NT2/D1 (cell line): ENCODE results near the gene P3H1.
A peak's percentile ranks its signal among the peaks of the same experiment; 100 is the strongest.

Experiments used
- DNase-seq: peaks from one replicate; pipeline ENCODE4 v3.0.0-alpha.2; 2011; ENCODE audit warnings: low read depth, low spot score
- H3K27me3 ChIP-seq: 2 replicates; pipeline ENCODE4 v1.6.0; 2011; ENCODE audit warnings: mild to moderate bottlenecking; ENCODE audit not compliant: insufficient read length, insufficient read depth
- H3K36me3 ChIP-seq: 2 replicates; pipeline ENCODE4 v1.6.1; 2011; ENCODE audit warnings: mild to moderate bottlenecking, low read length, mixed read lengths; ENCODE audit not compliant: insufficient read depth, insufficient read length
- H3K4me1 ChIP-seq: 2 replicates; pipeline ENCODE4 v1.5.1; 2011; ENCODE audit not compliant: insufficient read depth, insufficient read length
- H3K4me3 ChIP-seq: 2 replicates; pipeline ENCODE4 v1.5.1; 2011; ENCODE audit warnings: low read depth; ENCODE audit not compliant: insufficient read length
- H3K9ac ChIP-seq: 2 replicates; pipeline ENCODE4 v1.6.0; 2011; ENCODE audit warnings: low read depth; ENCODE audit not compliant: insufficient read length
- H3K9me3 ChIP-seq: 2 replicates; pipeline ENCODE4 v1.5.1; 2011; ENCODE audit warnings: mild to moderate bottlenecking, low read length; ENCODE audit not compliant: insufficient read depth
- SUZ12 ChIP-seq: IDR thresholded peaks from 2 replicates; pipeline ENCODE4 v1.6.1; 2011; ENCODE audit not compliant: insufficient read length, insufficient read depth; ENCODE audit errors: extremely low read depth
- YY1 ChIP-seq: IDR thresholded peaks from 2 replicates; pipeline ENCODE4 v1.6.1; 2011; ENCODE audit not compliant: insufficient read length, insufficient read depth
- ZNF274 ChIP-seq: IDR thresholded peaks from 2 replicates; pipeline ENCODE4 v1.6.1; 2011; ENCODE audit warnings: mild to moderate bottlenecking, low read depth, low read length

Gene P3H1

GRCh38 chr1:42750041-42750440, 16.8 kb downstream of the P3H1 start:
- Histone ChIP-seq H3K4me3 (no peak overlapping the region), H3K27me3 (no peaks in the 10 kb centered on the region), H3K4me1 (peaks cover 4% of the 10 kb centered on the region), H3K9me3 (peaks cover 15% of the 10 kb centered on the region; the same call in 1 of the 2 replicates), H3K36me3 (peaks cover 89% of the 10 kb centered on the region), H3K9ac (no peak overlapping the region)
- no peak for TF ChIP-seq YY1
- TF ChIP-seq ZNF274: no peak
- no peak for TF ChIP-seq SUZ12
- DNase-seq: no peak

GRCh38 chr1:42748461-42749410, 18.1 kb downstream of the P3H1 start:
- DNase-seq: no peak
- Histone ChIP-seq H3K36me3 (peaks cover 79% of the 10 kb centered on the region), H3K27me3 (no peaks in the 10 kb centered on the region), H3K4me3 (no peak overlapping the region), H3K4me1 (peaks cover 7% of the 10 kb centered on the region), H3K9ac (no peak overlapping the region), H3K9me3 (peaks cover 15% of the 10 kb centered on the region; the same call in 1 of the 2 replicates)
- no peak for TF ChIP-seq YY1
- no peak for TF ChIP-seq SUZ12
- no peak for TF ChIP-seq ZNF274

GRCh38 chr1:42748021-42748420, 18.8 kb downstream of the P3H1 start:
- H3K9ac ChIP-seq: no peak overlapping the region
- H3K9me3 ChIP-seq: peaks cover 15% of the 10 kb centered on the region; the same call in 1 of the 2 replicates
- H3K27me3 ChIP-seq: no peaks in the 10 kb centered on the region
- H3K36me3 ChIP-seq: peaks cover 72% of the 10 kb centered on the region
- TF ChIP-seq SUZ12 (no peak), YY1 (no peak), ZNF274 (no peak)
- no peak overlapping the region for H3K4me3 ChIP-seq
- DNase-seq: no peak
- peaks cover 13% of the 10 kb centered on the region for H3K4me1 ChIP-seq

GRCh38 chr1:42747125-42747524, 19.7 kb downstream of the P3H1 start:
- peak; percentile 46 for DNase-seq
- Histone ChIP-seq H3K9me3 (peaks cover 10% of the 10 kb centered on the region; the same call in 1 of the 2 replicates), H3K27me3 (no peaks in the 10 kb centered on the region), H3K4me1 (peaks cover 13% of the 10 kb centered on the region), H3K4me3 (no peak overlapping the region), H3K9ac (no peak overlapping the region), H3K36me3 (peaks cover 63% of the 10 kb centered on the region)
- TF ChIP-seq ZNF274: no peak
- no peak for TF ChIP-seq SUZ12
- TF ChIP-seq YY1: no peak

- no peak for TF ChIP-seq YY1
- TF ChIP-seq ZNF274: no peak
- no peak for TF ChIP-seq SUZ12
- Histone ChIP-seq H3K36me3 (peaks cover 57% of the 10 kb centered on the region), H3K9me3 (peaks cover 5% of the 10 kb centered on the region; the same call in 1 of the 2 replicates), H3K9ac (no peak overlapping the region), H3K4me3 (no peak overlapping the region), H3K27me3 (no peaks in the 10 kb centered on the region), H3K4me1 (peaks cover 14% of the 10 kb centered on the region)
- DNase-seq: no peak
Measured at GRCh38 chr1:42746436-42747105, 20.3 kb downstream of the P3H1 start.

- Histone ChIP-seq H3K9me3 (peaks cover 4% of the 10 kb centered on the region; the same call in 1 of the 2 replicates), H3K36me3 (peaks cover 56% of the 10 kb centered on the region), H3K4me1 (peaks cover 19% of the 10 kb centered on the region), H3K9ac (no peak overlapping the region), H3K4me3 (no peak overlapping the region), H3K27me3 (no peaks in the 10 kb centered on the region)
- no peak for DNase-seq
- TF ChIP-seq ZNF274: no peak
- TF ChIP-seq SUZ12: no peak
- TF ChIP-seq YY1: no peak
Measured at GRCh38 chr1:42745851-42746250, 21.0 kb downstream of the P3H1 start.

DNA sequence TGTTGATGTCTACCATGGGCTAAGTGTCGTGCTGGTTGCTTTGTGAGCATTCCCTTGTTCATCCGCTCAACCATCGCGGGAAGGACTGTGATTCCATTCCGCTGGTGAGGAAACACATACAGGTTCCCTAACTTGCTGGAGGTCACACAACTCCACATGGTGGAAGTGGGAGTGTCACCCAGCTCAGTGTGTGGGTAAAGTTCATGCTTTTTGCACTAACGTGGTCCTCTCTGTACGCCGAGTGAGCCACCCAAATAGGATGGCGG, 22.7 kb downstream of the P3H1 start:
- no peaks in the 10 kb centered on the region for H3K9me3 ChIP-seq
- no peak overlapping the region for H3K4me3 ChIP-seq
- TF ChIP-seq ZNF274 (no peak), YY1 (no peak), SUZ12 (no peak)
- DNase-seq: no peak
- no peaks in the 10 kb centered on the region for H3K27me3 ChIP-seq
- no peak overlapping the region for H3K9ac ChIP-seq
- peaks cover 43% of the 10 kb centered on the region for H3K36me3 ChIP-seq
- peaks cover 31% of the 10 kb centered on the region for H3K4me1 ChIP-seq
